ENCODE data around the gene B3GALT2. TPM values are rescaled to one million over a fixed set of nuclear protein-coding genes. Genes with fewer than 3 reads are reported as not detected.

The B3GALT2 gene
- total and polyA plus RNA-seq, 5 donors: 25.5 to 73.5 (median 54.9) TPM

DNA sequence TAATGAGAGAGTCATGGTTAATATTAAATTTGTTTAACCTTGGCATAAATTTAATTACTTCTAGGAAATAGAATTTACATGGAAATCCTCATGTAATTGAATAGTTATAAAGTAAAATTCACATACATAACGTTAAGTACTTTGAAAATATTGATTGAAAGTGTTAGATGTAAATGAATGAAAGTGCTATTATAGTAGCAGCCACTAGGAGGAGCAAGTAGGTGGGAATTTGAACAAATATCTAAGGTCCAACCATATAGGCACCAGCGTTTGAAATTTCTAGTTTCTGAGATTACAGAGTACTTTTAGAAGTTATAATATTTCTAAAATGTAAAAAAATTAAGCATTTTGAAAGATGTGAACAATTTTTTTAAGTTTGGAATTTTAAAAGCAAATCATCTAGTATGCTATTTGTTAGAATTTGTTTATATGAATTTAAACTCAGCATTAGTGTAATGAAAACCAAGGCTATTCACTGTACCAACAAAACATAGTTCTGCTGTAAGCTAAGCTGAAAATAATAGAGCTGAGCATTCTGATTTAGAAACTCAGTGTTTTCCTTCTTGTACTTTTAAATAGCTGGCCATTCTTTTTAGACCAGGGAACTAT is 3.3 kb downstream of the B3GALT2 start:
- intact Hi-C loops (cut with DNase I): loop anchor here in 2 of 4 donors (10.0 kb wide), 2 partner anchors 782 to 1112 kb away; no protein-coding TSS in a partner anchor
- ATAC-seq (peak in 1 of 2 donors; percentile 51), DNase-seq (no peak)
- Histone ChIP-seq H3K9me3 (ENCODE audit: control insufficient read depth, low read length) (no peaks in the 10 kb centered on the region), H3K4me3 (ENCODE audit: low read length) (peak overlapping the region; percentile 51), H3K4me1 (ENCODE audit: control insufficient read depth, insufficient read depth, low read length) (no peaks in the 10 kb centered on the region), H3K27me3 (ENCODE audit: control insufficient read depth, insufficient read depth) (no peaks in the 10 kb centered on the region), H3K27ac (ENCODE audit: low read length) (no peak overlapping the region)
- WGBS: 1% methylated on average over 2 of the region's 2 CpGs

DNA sequence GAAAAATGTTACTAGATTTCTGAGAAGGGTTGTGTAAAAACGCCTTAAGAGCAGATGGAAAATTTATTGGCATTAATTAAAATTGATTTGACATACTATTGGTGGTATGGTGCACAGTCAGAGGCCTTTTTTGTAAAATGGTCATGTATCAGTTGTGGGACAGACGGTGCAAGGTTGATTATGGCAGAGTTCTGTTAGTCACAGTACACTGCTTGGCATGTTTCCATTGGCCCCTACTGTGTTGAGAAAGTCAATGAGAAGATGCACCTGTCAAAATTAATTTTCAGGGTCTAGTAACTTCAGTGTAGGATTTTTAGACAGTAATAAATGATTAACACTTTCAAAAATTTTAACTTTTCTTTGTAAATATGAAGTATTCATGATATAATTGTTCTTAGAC is 4.4 kb downstream of the B3GALT2 start:
- DNase-seq: no peak
- intact Hi-C loops (cut with DNase I): loop anchor here in 2 of 4 donors (10.0 kb wide), 2 partner anchors 783 to 1113 kb away; no protein-coding TSS in a partner anchor
- Histone ChIP-seq H3K27ac (ENCODE audit: low read length) (peak overlapping the region; percentile 27), H3K27me3 (ENCODE audit: control insufficient read depth, insufficient read depth) (no peaks in the 10 kb centered on the region), H3K9me3 (ENCODE audit: control insufficient read depth, low read length) (no peaks in the 10 kb centered on the region), H3K4me1 (ENCODE audit: control insufficient read depth, insufficient read depth, low read length) (no peaks in the 10 kb centered on the region), H3K4me3 (ENCODE audit: low read length) (peak overlapping the region; percentile 38)
- 45% methylated on average over 2 of the region's 2 CpGs for WGBS
- peak in 1 of 2 donors; percentile 58 for ATAC-seq

DNA sequence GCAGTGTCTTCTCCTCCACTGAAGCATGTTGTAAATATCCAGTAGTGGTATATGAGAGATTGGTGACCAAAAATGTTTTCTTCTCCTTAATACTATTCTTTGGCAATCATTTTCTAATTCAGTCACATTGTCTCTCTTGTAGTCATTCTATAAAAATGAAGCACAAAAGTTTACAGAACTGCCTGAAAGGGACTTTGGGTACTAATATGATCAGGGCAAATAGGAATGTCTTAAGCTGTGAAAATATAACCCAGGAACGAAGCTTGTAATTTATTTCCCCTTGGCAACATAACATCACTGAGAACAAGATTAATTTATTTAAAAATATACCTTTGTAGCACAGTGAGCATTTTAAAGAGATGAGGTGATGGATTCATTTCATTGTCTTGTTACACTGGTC is 4.9 kb downstream of the B3GALT2 start:
- no peak for DNase-seq
- 34% methylated on average over 1 of the region's 1 CpG for WGBS
- Histone ChIP-seq H3K4me1 (ENCODE audit: control insufficient read depth, insufficient read depth, low read length) (no peaks in the 10 kb centered on the region), H3K4me3 (ENCODE audit: low read length) (peak overlapping the region; percentile 38), H3K9me3 (ENCODE audit: control insufficient read depth, low read length) (no peaks in the 10 kb centered on the region), H3K27ac (ENCODE audit: low read length) (no peak overlapping the region), H3K27me3 (ENCODE audit: control insufficient read depth, insufficient read depth) (no peaks in the 10 kb centered on the region)
- intact Hi-C loops (cut with DNase I): loop anchor here in 2 of 4 donors (10.0 kb wide), 2 partner anchors 783 to 1113 kb away; no protein-coding TSS in a partner anchor
- ATAC-seq: no peak

DNA sequence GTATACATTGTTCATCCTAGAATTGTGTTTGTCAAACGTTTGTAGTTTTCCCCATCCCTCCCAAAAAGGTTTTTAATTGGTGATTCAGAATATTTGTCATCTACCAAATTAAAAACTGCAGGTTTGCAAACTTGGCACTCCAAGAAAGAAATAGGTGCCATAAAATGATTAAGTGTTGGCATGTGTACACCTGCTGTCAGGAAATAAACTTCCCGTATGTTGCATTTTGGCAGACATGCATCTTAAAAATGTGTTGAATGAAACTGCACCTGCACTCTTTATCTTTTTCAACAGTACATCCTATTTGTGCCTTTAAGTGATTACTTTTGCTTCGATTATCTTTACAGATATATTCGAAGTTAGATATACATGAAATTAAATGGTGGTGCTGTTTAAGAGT is 7.3 kb downstream of the B3GALT2 start:
- intact Hi-C loops (cut with DNase I): no loop called here
- ATAC-seq (no peak), DNase-seq (no peak)
- WGBS: 49% methylated on average over 4 of the region's 4 CpGs
- Histone ChIP-seq H3K27me3 (ENCODE audit: control insufficient read depth, insufficient read depth) (no peaks in the 10 kb centered on the region), H3K9me3 (ENCODE audit: control insufficient read depth, low read length) (no peaks in the 10 kb centered on the region), H3K27ac (ENCODE audit: low read length) (no peak overlapping the region), H3K4me1 (ENCODE audit: control insufficient read depth, insufficient read depth, low read length) (no peaks in the 10 kb centered on the region), H3K4me3 (ENCODE audit: low read length) (no peak overlapping the region)

DNA sequence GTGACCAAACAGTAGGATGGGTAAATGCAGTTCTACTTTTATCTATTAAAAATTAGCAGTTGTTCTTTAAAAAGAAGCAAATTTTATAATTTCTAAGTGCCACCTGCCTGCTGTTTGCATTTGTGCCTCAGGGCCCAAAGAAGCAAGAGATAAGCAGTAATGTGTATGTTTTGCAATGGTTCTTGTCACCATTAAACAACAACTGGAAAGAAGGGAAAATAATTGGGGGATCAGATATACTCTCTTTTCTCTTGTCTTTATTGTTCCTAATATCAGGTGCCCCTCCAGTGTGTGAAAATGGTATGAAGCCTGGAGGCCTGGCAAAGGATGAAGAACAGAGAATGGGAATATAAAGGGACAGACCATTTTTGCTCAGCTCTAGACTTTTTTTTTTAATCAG is 9.6 kb downstream of the B3GALT2 start:
- Histone ChIP-seq H3K27ac (ENCODE audit: low read length) (no peak overlapping the region), H3K27me3 (ENCODE audit: control insufficient read depth, insufficient read depth) (no peaks in the 10 kb centered on the region), H3K4me3 (ENCODE audit: low read length) (no peak overlapping the region), H3K9me3 (ENCODE audit: control insufficient read depth, low read length) (no peaks in the 10 kb centered on the region), H3K4me1 (ENCODE audit: control insufficient read depth, insufficient read depth, low read length) (no peaks in the 10 kb centered on the region)
- DNase-seq (no peak), ATAC-seq (no peak)
- intact Hi-C loops (cut with DNase I): no loop called here

DNA sequence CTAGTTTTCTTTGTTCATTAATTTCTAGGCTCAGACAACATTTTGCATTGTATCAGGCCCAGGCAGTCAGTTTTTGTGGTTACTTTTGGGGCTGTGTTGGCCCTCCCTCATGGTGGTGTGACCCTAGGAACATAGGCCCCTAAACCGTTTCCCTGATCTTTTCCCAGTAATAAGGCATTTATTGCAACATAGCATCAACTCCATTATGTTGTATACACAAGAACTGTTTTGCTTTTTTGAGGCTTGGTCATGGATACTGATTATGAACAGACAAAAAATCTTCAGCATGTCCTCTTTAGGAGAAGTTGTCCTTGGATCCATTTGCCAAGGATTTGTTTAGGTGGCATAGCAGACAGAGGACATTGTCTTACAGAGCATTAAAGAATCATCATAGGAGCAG is 10.3 kb downstream of the B3GALT2 start:
- DNase-seq (no peak), ATAC-seq (no peak)
- intact Hi-C loops (cut with DNase I): no loop called here
- Histone ChIP-seq H3K4me1 (ENCODE audit: control insufficient read depth, insufficient read depth, low read length) (no peaks in the 10 kb centered on the region), H3K27ac (ENCODE audit: low read length) (no peak overlapping the region), H3K9me3 (ENCODE audit: control insufficient read depth, low read length) (no peaks in the 10 kb centered on the region), H3K4me3 (ENCODE audit: low read length) (no peak overlapping the region), H3K27me3 (ENCODE audit: control insufficient read depth, insufficient read depth) (no peaks in the 10 kb centered on the region)
- 76% methylated on average over 1 of the region's 1 CpG for WGBS

DNA sequence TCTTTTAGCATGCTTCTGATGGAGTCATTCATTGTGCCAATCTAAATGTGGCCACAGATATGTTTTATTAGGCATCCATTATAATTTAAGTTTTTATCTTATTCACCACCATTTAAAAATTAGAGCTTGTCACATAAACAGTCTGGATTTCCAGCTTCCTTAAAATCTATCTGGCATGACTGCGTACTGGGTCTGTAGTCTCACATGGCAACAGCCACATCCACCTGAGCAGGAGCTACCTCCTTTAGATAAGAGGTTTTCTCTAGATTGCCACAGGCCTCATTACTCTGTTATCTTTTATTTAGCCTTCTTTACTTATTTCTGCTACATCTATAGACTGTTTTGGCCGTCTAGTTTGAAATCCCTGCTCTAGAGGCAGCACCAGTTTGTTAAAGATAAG is 29.1 kb downstream of the B3GALT2 start:
- no peak for ATAC-seq

DNA sequence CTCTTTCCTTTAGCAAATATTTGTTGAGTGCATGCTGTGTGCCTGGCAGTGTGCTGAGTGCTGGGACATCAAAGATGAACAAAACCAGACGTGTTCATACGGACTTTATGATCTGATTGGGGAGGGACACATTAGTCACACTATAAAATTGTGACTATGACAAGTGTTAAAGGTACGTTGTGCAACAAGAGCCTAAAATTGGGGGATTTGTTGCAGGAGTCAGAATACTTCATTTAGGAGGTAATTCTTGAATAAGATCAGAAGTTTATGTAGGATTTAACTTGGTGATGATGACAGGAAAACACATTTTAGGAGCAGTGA is 29.6 kb downstream of the B3GALT2 start:
- no peak for DNase-seq
- intact Hi-C loops (cut with DNase I): no loop called here
- ATAC-seq: no peak
- 88% methylated on average over 3 of the region's 3 CpGs for WGBS
- no peaks in the 10 kb centered on the region for H3K9me3 ChIP-seq (ENCODE audit: control insufficient read depth, low read length)
- no peak overlapping the region for H3K27ac ChIP-seq (ENCODE audit: low read length)
- no peak overlapping the region for H3K4me3 ChIP-seq (ENCODE audit: low read length)
- no peaks in the 10 kb centered on the region for H3K4me1 ChIP-seq (ENCODE audit: control insufficient read depth, insufficient read depth, low read length)
- H3K27me3 ChIP-seq (ENCODE audit: control insufficient read depth, insufficient read depth): no peaks in the 10 kb centered on the region

More for the DNA sequence above, 29.1 kb downstream of the B3GALT2 start:
- intact Hi-C loops (cut with DNase I): no loop called here
- Histone ChIP-seq H3K4me1 (ENCODE audit: control insufficient read depth, insufficient read depth, low read length) (no peaks in the 10 kb centered on the region), H3K9me3 (ENCODE audit: control insufficient read depth, low read length) (no peaks in the 10 kb centered on the region), H3K4me3 (ENCODE audit: low read length) (no peak overlapping the region), H3K27me3 (ENCODE audit: control insufficient read depth, insufficient read depth) (no peaks in the 10 kb centered on the region), H3K27ac (ENCODE audit: low read length) (no peak overlapping the region)
- WGBS: 64% methylated on average over 2 of the region's 2 CpGs
- DNase-seq: no peak

DNA sequence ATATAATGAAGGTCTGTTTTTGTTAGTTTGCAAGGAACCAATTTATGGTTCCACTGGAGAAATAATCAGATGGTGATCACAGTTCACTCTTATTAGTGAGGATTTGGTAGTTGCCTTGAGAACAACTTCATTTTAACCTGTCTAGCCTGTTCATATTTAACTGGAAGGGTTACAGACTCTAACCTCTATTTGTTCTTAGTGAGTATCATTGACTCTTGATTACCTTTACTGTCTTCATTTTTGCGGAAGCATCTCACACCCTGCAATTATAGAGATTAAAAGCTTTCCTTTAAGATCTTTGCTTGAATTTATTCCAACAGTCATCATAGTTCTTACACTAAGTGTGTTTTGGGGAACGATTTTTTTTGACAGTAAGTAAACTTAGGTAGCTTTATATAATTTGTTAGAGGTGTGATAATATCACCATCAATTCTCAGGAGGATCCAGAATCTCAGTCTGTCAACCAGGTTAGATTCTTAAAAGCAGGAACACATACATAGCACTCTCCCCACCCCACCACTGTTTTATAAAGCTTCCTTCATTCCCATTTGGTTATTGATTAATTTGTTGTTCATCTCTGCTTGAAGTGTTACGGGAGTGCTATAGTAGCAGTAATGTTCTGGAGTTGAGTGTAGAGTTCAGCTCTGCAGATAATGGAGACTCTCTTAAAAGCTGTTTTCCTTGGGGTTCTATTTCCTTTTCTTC is 30.1 kb downstream of the B3GALT2 start:
- H3K4me1 ChIP-seq (ENCODE audit: control insufficient read depth, insufficient read depth, low read length): no peaks in the 10 kb centered on the region
- WGBS: 94% methylated on average over 3 of the region's 3 CpGs
- no peak overlapping the region for H3K27ac ChIP-seq (ENCODE audit: low read length)
- H3K27me3 ChIP-seq (ENCODE audit: control insufficient read depth, insufficient read depth): no peaks in the 10 kb centered on the region
- no peaks in the 10 kb centered on the region for H3K9me3 ChIP-seq (ENCODE audit: control insufficient read depth, low read length)
- ATAC-seq (no peak), DNase-seq (no peak)
- intact Hi-C loops (cut with DNase I): no loop called here
- no peak overlapping the region for H3K4me3 ChIP-seq (ENCODE audit: low read length)

DNA sequence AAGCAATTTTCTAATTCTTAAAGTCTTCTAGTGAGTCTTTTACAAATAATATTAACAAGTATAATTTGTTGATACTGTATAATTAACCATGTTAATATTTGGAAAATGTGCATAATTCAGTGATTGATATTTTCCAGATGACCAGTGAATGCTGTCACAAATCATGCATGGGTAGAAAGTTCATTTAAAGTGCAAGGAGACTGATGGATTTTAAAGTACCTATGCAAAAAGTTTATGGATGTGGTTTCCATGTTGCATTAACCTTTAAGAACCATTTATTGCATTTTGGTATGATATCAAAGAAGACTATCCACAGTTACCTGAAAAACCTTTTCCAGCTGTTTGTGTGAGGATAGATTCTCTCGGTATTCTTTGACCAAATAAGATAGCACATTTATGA is 41.4 kb downstream of the B3GALT2 start:
- Histone ChIP-seq H3K9me3 (ENCODE audit: control insufficient read depth, low read length) (no peaks in the 10 kb centered on the region), H3K27me3 (ENCODE audit: control insufficient read depth, insufficient read depth) (no peaks in the 10 kb centered on the region), H3K4me1 (ENCODE audit: control insufficient read depth, insufficient read depth, low read length) (no peaks in the 10 kb centered on the region), H3K4me3 (ENCODE audit: low read length) (no peak overlapping the region), H3K27ac (ENCODE audit: low read length) (no peak overlapping the region)
- DNase-seq: no peak
- no peak for ATAC-seq
- intact Hi-C loops (cut with DNase I): no loop called here
- WGBS: 81% methylated on average over 1 of the region's 1 CpG

DNA sequence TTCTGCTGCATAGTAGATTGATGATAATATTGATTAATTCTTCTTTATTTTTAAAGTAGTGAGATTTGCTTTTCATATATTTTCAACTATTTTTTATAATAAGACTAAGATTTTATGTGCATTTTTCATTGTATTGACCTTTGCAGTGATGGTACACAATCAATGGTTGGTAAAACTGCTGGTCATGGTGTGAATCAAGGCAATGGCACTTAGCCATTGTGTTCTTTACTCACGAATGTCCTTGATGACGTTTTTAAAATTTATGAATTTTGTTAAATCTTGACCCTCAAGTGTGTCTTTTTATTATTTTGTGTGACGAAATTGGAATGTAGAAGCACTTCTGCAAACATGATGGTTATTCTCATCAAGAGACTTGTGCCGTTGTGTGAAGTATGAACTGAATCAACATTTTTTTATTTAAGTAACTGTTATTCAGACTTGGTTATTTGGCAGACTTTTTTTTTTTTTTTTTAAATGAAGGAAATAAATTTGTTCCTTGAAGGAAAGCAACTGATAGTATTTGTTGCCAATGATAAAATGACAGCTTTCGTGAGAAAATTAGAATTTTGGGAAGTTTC is 42.0 kb downstream of the B3GALT2 start:
- Histone ChIP-seq H3K27ac (ENCODE audit: low read length) (no peak overlapping the region), H3K4me1 (ENCODE audit: control insufficient read depth, insufficient read depth, low read length) (no peaks in the 10 kb centered on the region), H3K4me3 (ENCODE audit: low read length) (no peak overlapping the region), H3K9me3 (ENCODE audit: control insufficient read depth, low read length) (no peaks in the 10 kb centered on the region), H3K27me3 (ENCODE audit: control insufficient read depth, insufficient read depth) (no peaks in the 10 kb centered on the region)
- 76% methylated on average over 5 of the region's 5 CpGs for WGBS
- intact Hi-C loops (cut with DNase I): no loop called here
- ATAC-seq (no peak), DNase-seq (no peak)

Data from right cardiac atrium (tissue), 5 donors.